Astrocyte of the spinal cord (primary cell): ENCODE data around the gene MISP3.

Source experiments
- DNase-seq: peaks from one replicate; pipeline ENCODE4 v3.0.0; 2011; ENCODE audit warnings: low read depth, low spot score
- H3K4me3 ChIP-seq: 2 replicates; pipeline ENCODE4 v1.5.1; 2011; ENCODE audit warnings: low read depth, mild to moderate bottlenecking, low read length, moderate library complexity
- in situ Hi-C: cut with HindIII; loops from 2 replicates; pipeline ENCODE4 v1.10.0; 2017; ENCODE audit warnings: low sequenced_read_pairs
- TF ChIP-seq, protein P1 (sequence below): IDR thresholded peaks from 2 replicates; pipeline ENCODE4 v1.5.1; 2012; ENCODE audit warnings: low read depth, mild to moderate bottlenecking, low read length, inconsistent platforms

MISP3 gene

DNA sequence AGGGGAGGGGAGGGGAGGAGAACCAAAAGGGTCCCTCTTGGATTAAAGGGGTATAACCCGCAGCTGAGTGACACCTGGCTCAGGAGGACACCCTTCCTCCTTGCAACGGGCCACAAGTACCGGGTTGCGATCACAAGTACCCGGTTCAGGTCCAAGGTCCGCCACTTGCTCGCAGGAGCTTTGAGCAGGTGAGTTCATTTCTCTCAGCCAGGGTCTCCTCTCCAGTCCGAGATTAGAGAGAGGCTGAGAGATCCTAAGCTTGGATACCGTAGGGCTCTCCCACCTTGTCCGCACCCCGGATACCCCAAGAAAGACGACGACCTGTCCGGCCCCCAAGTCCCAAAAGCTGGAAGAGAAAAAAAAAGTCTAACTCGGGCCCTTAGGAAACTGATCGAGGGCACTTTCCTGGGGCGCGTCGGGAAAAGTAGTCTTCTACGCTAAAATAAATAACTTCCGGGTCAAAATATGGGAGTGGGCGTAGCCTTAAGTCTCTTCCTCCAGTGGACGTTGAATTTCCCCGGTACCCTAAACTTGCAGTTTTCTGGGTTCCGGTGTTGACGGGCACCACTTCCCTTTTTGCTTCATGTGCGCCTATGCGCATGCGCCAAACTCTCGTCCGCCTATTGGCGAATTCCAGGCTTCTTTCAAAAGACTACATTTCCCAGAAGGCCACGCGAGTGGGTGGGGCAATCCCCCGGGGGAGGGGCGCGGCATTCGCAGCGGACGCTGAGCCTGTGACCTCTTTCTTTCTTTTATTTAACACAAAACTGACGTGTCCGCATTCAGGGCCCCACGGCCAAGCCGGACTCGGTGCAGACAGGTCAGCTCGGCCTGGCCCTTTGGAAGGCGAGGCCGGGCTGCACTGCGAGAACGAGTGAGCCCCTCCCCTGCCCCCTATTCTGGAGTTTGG is 8.6 kb downstream of the MISP3 start:
- TF ChIP-seq, protein P1, sequence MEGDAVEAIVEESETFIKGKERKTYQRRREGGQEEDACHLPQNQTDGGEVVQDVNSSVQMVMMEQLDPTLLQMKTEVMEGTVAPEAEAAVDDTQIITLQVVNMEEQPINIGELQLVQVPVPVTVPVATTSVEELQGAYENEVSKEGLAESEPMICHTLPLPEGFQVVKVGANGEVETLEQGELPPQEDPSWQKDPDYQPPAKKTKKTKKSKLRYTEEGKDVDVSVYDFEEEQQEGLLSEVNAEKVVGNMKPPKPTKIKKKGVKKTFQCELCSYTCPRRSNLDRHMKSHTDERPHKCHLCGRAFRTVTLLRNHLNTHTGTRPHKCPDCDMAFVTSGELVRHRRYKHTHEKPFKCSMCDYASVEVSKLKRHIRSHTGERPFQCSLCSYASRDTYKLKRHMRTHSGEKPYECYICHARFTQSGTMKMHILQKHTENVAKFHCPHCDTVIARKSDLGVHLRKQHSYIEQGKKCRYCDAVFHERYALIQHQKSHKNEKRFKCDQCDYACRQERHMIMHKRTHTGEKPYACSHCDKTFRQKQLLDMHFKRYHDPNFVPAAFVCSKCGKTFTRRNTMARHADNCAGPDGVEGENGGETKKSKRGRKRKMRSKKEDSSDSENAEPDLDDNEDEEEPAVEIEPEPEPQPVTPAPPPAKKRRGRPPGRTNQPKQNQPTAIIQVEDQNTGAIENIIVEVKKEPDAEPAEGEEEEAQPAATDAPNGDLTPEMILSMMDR = no peak
- DNase-seq = peak; percentile 99
- in situ Hi-C loops = loop anchor here (25.0 kb wide), 1 partner anchor 194 kb away; the partner anchor contains the start of gene NANOS3
- H3K4me3 ChIP-seq = peak overlapping the region; percentile 62

DNA sequence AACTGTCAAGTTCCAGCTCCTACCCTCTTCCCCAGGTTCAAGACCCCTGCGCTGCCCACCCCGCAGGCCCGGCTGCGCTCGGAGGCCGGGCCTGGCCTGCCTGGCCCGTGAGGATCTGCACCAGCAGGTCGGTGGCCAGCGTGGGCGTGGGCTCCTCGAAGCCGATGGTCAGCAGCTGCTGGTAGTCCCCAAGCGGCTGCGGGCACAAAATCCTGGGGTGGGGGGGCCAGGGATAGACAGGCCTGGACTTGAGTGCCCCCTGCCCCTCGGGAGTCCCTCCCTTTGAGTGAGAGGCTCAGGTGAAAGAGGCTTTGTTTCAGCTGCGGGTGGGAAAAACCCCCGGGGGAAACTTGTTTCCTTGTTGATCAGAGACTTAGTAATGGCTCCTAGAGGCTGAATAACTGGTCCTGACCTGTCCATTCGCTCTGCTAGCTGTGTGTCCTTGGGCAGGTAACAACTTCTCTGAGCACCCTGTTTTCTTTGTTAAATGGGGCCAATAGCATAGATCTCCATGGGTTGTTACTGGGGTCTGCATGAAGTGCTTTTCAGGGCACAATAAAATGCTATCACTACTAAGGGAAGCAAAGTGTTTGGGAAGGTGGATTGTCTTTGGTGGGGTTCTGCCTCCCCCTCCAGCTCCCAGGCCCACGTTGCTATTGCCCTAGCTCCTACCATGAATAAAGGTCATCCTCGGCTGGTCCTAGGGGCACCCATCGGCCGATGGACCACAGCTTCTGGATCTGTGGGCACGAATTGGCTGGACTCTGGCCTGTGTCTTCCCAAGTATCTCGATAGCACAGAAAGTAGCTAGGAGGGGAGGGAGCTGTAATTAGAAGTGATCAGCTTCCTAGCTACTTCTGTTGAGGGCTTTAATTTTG is 9.4 kb downstream of the MISP3 start:
- TF ChIP-seq, protein P1 = no peak
- in situ Hi-C loops = loop anchor here (25.0 kb wide), 1 partner anchor 195 kb away; the partner anchor contains the start of gene NANOS3
- no peak for DNase-seq
- peak overlapping the region; percentile 62 for H3K4me3 ChIP-seq

DNA sequence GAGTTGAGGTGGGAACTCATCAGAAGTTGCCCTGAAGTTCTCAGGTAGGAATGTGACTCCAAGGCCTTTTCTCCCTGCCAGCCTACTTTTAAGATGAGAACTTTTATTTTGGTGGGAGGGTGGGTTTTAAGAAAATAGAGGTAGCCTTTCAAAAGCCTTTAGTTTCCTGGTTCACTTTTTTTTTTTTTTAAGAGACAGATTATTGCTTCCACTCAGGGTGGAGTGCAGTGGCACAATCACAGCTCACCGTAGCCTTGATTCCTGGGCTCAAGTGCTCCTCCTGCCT is 10.0 kb downstream of the MISP3 start:
- in situ Hi-C loops = loop anchor here (25.0 kb wide), 1 partner anchor 195 kb away; the partner anchor contains the start of gene NANOS3
- H3K4me3 ChIP-seq = no peak overlapping the region
- DNase-seq = no peak
- TF ChIP-seq, protein P1 = no peak

DNA sequence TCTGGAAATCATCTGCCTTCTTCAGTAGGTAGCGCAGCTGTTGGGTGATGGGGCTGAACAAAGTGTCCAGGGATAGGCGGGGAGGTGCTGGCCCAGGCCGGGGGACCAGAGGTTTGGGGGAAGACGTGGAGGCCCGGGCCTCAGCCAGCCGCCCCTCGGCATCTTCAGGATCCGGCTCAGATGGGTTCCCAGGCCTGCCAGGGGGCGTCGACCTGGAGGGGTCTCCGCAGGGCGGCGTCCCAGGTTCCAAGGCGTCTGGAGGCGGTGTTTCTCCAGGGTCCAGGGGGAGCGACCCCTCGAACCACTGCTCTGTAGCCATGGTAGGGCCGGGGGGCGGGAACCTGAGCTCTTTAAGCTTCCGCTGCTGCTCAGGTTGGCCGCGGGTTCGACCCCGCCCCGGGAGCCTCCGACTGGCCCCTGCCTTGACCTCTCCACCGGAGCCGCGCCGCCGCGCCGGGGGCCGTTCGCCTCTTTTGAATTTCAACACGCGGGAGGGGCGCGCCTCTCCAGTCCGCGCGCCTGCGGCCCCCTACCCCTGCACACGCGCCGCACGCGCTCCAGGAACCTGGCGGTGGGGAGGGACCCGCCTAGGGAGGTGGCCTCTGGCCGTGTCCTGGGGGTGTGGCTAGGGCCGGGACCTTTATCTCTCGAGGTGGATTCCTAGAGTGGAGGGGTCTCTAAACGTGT is 12.9 kb downstream of the MISP3 start, which contains the start of gene C19orf67:
Gene C19orf67, minus strand, starts transcription at position 475 of the 687 bp plus-strand sequence. Its CDS starts 156 bp downstream, at position 319.
- no peak within 1 kb of the TSS for H3K4me3 ChIP-seq
- no peak for DNase-seq
- TF ChIP-seq, protein P1 = no peak
- in situ Hi-C loops = loop anchor here (25.0 kb wide), 1 partner anchor 198 kb away; the partner anchor contains the start of gene NANOS3

DNA sequence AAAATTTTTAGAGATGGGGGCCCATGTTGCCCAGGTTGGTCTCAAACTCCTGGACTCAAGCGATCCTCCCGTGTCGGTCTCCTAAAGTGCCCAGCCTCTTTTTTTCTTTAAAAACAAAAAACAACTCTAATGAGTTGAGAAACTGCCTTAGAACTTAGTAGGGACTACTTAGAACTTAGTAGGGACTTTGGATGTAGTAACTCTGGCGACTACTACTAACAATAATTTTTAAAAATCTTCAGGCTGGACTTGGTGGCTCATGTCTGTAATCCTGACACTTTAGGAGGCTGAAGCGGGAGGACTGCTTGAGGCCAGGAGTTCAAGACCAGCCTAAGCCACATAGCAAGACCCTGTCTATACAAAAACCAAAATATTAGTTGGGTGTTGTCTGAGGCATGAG is 13.5 kb downstream of the MISP3 start:
- TF ChIP-seq, protein P1 = no peak
- in situ Hi-C loops = loop anchor here (25.0 kb wide), 1 partner anchor 199 kb away; the partner anchor contains the start of gene NANOS3
- no peak for DNase-seq
- no peak overlapping the region for H3K4me3 ChIP-seq
